LNCaP clone FGC (cell line): ENCODE measurements around the gene MAPK8IP2.
"Not testable (repeated sequence)": the region's sequence is repeated elsewhere in the genome, so short reads cannot be mapped to it uniquely, and the experiment has no call there.

Source experiments
- DNase-seq: peaks from one replicate; pipeline ENCODE4 v3.0.0-alpha.2; 2011; ENCODE audit warnings: low read depth
- H3K4me3 ChIP-seq: 2 replicates; pipeline ENCODE4 v1.5.1; 2011; ENCODE audit warnings: mild to moderate bottlenecking, low read depth, low read length, control low read depth
- CTCF ChIP-seq: IDR thresholded peaks from 2 replicates; pipeline ENCODE4 v1.5.1; 2012; ENCODE audit warnings: mild to moderate bottlenecking; ENCODE audit not compliant: control insufficient read depth, insufficient read depth; ENCODE audit errors: extremely low read depth

Gene MAPK8IP2

DNA sequence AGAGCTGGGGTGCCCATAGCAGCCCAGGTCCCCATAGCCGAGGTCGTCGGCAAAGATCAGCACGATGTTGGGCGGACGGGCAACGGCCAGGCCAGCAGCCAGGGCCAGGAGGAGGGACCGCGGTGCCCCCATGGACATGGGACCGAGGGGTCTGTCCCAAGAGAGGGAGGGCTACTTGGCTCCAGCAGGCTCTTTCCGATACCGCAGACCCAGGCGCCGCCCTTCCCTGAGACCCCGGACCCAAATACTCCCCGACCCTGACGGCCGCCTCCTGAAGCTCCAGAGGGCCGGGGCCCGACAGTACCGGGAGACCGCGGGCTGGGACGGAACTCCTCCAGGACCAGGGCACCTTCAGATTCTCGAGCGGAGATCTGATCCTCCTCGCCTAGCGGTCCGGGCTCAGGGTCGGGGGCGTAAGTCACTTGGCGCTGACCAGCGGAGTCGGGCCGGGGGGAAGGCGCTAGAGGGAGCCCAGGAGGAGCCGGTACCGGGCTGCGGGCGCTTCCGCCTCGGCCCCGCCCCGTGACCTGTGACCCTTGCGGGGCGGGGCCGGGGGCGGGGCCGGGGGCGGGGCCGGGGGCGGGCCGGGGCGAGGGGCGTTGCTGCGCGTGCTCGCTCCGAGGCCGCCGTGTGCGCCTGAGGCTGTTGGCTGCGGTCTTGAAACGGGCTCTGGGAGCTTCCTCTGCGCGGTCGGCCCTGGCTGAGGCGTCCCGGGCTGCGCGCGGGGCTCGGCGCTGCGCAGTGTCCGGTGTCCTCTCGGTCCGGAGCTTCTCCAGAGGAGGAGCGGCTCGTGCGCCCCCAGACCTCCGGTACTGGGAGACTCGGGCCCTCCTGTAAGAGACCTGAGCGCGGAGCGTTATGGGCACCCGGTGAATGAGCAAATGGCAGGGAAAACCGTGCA, 27.3 kb downstream of the MAPK8IP2 start, which contains the start of gene ARSA:
TSS of gene ARSA (minus strand) at position 511 of the 901 bp plus-strand sequence. CDS start at position 138, 373 bp downstream.
- peak within 1 kb of the TSS; percentile 86 for H3K4me3 ChIP-seq
- peak; percentile 49 for TF ChIP-seq CTCF
- DNase-seq = no peak

GRCh38 chr22:50628543-50629134, 28.0 kb downstream of the MAPK8IP2 start:
- no peak for DNase-seq
- H3K4me3 ChIP-seq = peak overlapping the region; percentile 86
- TF ChIP-seq CTCF = no peak

GRCh38 chr22:50630376-50630775, 29.8 kb downstream of the MAPK8IP2 start:
- no peak for DNase-seq

DNA sequence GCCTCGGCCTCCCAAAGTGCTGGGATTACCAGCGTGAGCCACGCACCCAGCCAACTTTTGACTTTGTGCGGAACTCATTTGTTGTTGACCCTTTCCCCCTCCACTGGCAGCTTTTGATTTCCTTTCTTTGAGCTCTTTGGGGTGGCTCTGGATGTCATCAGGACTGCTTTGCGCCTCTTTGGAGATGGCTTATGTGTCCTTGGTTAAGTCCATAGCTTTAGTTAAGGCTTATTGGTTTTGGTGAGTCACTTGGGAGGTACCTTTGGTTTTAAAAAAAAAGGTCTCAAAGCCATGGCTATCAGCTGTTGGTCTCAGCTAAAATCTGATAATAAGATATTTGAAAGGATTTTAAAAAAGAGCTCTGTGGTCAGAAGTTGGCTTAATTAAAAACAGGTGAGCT, 32.5 kb downstream of the MAPK8IP2 start:
- DNase-seq = no peak
- no peak overlapping the region for H3K4me3 ChIP-seq

More at GRCh38 chr22:50630376-50630775, 29.8 kb downstream of the MAPK8IP2 start:
- no peak for TF ChIP-seq CTCF
- no peak overlapping the region for H3K4me3 ChIP-seq

GRCh38 chr22:50633771-50634170, 33.2 kb downstream of the MAPK8IP2 start:
- TF ChIP-seq CTCF = no peak
- no peak for DNase-seq

More for the DNA sequence above, 32.5 kb downstream of the MAPK8IP2 start:
- TF ChIP-seq CTCF = no peak

DNA sequence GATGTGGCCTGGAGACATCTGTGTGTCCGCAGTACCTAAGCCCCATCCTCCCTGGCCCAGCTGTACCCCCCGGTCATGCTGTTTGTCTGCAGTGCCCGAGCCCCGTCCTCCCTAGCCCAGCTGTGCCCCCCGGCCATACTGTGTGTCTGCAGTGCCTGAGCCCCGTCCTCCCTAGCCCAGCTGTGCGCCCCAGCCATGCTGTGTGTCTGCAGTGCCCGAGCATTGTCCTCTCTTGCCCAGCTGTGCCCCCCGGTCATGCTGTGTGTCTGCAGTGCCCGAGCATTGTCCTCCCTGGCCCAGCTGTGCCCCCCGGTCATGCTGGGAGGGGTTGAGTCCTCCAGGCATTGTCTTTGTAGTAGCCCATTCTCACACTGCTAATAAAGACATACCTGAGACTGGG, 35.0 kb downstream of the MAPK8IP2 start:
- TF ChIP-seq CTCF = no peak
- no peak for DNase-seq
- H3K4me3 ChIP-seq = no peak overlapping the region

More at GRCh38 chr22:50633771-50634170, 33.2 kb downstream of the MAPK8IP2 start:
- no peak overlapping the region for H3K4me3 ChIP-seq

GRCh38 chr22:50640296-50640695, 39.7 kb downstream of the MAPK8IP2 start:
- not testable (repeated sequence) for DNase-seq, H3K4me3 ChIP-seq
